RWPE2 (cell line): ENCODE measurements around the gene PPM1H.

Experiments used
- ATAC-seq: fragments of 200-7000 bp; cut with Tn5 transposase; 3 replicates; pipeline ENCODE4 v1.9.1; 2021; ENCODE audit warnings: low read depth
- DNase-seq: peaks from one replicate; pipeline ENCODE4 v3.0.0-alpha.2; 2020; ENCODE audit warnings: low spot score
- H3K27ac ChIP-seq: fragments of 450-650 bp; 2 replicates; pipeline ENCODE4 v1.5.1; 2017; ENCODE audit warnings: mild to moderate bottlenecking; ENCODE audit not compliant: poor library complexity, severe bottlenecking
- H3K27me3 ChIP-seq: fragments of 250-450 bp; sonication (Bioruptor Pico); 2 replicates; pipeline ENCODE4 v1.5.1; 2021; ENCODE audit warnings: mild to moderate bottlenecking, moderate library complexity; ENCODE audit not compliant: insufficient read depth, poor library complexity, severe bottlenecking
- H3K36me3 ChIP-seq: fragments of 250-450 bp; sonication (Bioruptor Pico); 2 replicates; pipeline ENCODE4 v1.5.1; 2020; ENCODE audit warnings: low read depth, mild to moderate bottlenecking, moderate library complexity
- H3K4me1 ChIP-seq: fragments of 250-450 bp; sonication (Bioruptor Pico); 2 replicates; pipeline ENCODE4 v1.5.1; 2021; ENCODE audit warnings: mild to moderate bottlenecking, moderate library complexity; ENCODE audit not compliant: insufficient read depth, poor library complexity, severe bottlenecking
- H3K4me3 ChIP-seq: fragments of 250-450 bp; sonication (Bioruptor Pico); 2 replicates; pipeline ENCODE4 v1.5.1; 2021; ENCODE audit warnings: mild to moderate bottlenecking, moderate library complexity; ENCODE audit not compliant: severe bottlenecking
- H3K9me3 ChIP-seq: fragments of 250-450 bp; sonication (Bioruptor Pico); 2 replicates; pipeline ENCODE4 v1.5.1; 2021; ENCODE audit warnings: mild to moderate bottlenecking, moderate library complexity; ENCODE audit not compliant: severe bottlenecking
- CTCF ChIP-seq: fragments of 450-650 bp; IDR thresholded peaks from one replicate; pipeline ENCODE4 v1.5.1; 2017; ENCODE audit warnings: mild to moderate bottlenecking, moderate library complexity; ENCODE audit not compliant: poor library complexity, severe bottlenecking

The PPM1H gene

GRCh38 chr12:62709311-62709710 is 225.6 kb downstream of the PPM1H start:
- H3K36me3 ChIP-seq, result no peaks in the 10 kb centered on the region
- TF ChIP-seq CTCF, result no peak

DNA sequence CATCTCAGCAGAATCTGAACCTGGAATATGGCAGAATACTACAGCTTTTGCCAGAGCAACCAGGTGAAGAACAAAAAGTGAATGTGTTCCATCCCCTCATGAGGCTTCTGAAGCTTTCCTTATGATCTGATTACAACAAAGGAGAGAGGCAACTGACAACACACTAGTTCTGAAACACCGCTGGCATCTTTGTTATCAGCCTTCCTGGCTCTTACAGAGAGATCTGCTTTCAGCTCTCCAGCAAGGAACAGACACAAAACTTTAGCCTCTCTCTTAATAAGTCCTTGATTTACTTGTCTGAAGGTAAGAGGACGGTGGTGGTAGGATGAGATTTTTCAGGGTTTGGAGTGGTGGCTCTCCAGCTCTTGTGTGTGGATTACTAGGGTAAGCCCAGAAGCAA is 227.0 kb downstream of the PPM1H start:
- ATAC-seq, result no peak
- Histone ChIP-seq H3K36me3 (no peaks in the 10 kb centered on the region), H3K4me3 (no peak overlapping the region), H3K27ac (no peak overlapping the region), H3K4me1 (peaks cover 8% of the 10 kb centered on the region), H3K9me3 (no peaks in the 10 kb centered on the region), H3K27me3 (no peaks in the 10 kb centered on the region)
- DNase-seq, result no peak
- TF ChIP-seq CTCF, result no peak

More at GRCh38 chr12:62709311-62709710, 225.6 kb downstream of the PPM1H start:
- H3K9me3 ChIP-seq, result no peaks in the 10 kb centered on the region
- H3K27me3 ChIP-seq, result no peaks in the 10 kb centered on the region
- no peak for ATAC-seq
- no peak overlapping the region for H3K4me3 ChIP-seq
- no peak overlapping the region for H3K27ac ChIP-seq
- DNase-seq, result no peak
- no peaks in the 10 kb centered on the region for H3K4me1 ChIP-seq

GRCh38 chr12:62705846-62706245 is 229.1 kb downstream of the PPM1H start:
- no peaks in the 10 kb centered on the region for H3K36me3 ChIP-seq
- no peak for ATAC-seq
- no peak for DNase-seq
- no peak overlapping the region for H3K4me3 ChIP-seq
- no peak overlapping the region for H3K27ac ChIP-seq
- no peaks in the 10 kb centered on the region for H3K9me3 ChIP-seq
- H3K4me1 ChIP-seq, result peaks cover 17% of the 10 kb centered on the region
- no peak for TF ChIP-seq CTCF
- no peaks in the 10 kb centered on the region for H3K27me3 ChIP-seq

GRCh38 chr12:62703011-62703380 is 232.0 kb downstream of the PPM1H start:
- Histone ChIP-seq H3K27me3 (no peaks in the 10 kb centered on the region), H3K27ac (peak overlapping the region; percentile 80), H3K4me1 (peaks cover 31% of the 10 kb centered on the region), H3K9me3 (no peaks in the 10 kb centered on the region), H3K36me3 (no peaks in the 10 kb centered on the region), H3K4me3 (no peak overlapping the region)
- TF ChIP-seq CTCF, result no peak
- DNase-seq (no peak), ATAC-seq (peak; percentile 83)

GRCh38 chr12:62701492-62701891 is 233.5 kb downstream of the PPM1H start:
- no peak for DNase-seq

More at GRCh38 chr12:62701492-62701891, 233.5 kb downstream of the PPM1H start:
- ATAC-seq, result no peak
- Histone ChIP-seq H3K4me1 (peaks cover 31% of the 10 kb centered on the region), H3K4me3 (no peak overlapping the region), H3K9me3 (no peaks in the 10 kb centered on the region), H3K27ac (no peak overlapping the region), H3K27me3 (no peaks in the 10 kb centered on the region), H3K36me3 (no peaks in the 10 kb centered on the region)
- TF ChIP-seq CTCF, result no peak
